ENCODE data around the gene TP53INP2.

TP53INP2 gene

DNA sequence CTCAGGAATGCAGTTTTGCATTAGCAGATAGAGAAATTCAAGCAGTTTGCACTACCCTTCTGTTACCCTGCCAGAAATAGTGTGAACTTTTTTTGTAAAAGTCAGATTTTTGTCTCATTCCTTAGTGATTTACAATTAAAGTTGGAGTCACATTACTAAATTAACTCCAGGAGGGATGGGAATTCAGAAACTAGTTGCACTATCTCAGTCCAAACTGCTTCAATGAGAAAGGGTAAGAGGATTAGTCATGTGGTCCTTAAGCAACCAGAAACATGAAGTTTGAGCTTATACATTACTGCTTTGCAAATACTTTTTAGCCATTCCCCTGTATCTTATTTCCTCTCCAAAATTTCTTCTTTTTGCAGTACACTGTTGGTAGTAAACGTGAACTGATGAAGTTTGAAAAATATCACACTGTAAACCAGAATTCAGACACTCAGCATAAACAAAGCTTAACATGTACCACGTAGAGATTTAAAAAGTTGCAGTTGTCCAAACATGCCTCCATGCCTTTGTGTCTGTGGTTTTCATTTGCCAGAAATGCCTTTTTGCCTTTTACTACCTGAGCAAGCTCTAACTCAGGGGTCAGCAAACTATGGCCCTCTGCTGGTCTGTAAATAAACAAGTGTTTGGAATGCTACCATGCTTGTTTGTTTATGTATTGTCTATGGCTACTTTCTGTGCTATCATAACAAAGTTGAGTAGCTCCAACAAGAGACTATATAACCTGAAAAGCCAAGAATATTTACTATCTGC lies 49.7 kb downstream of the TP53INP2 start:
- no peak overlapping the region for H2AFZ ChIP-seq (ENCODE audit: low read depth, low read length, severe bottlenecking)
- no peaks in the 10 kb centered on the region for H4K20me1 ChIP-seq (ENCODE audit: low read depth, low read length)
- H3K79me2 ChIP-seq (ENCODE audit: insufficient read depth, low read length): no peaks in the 10 kb centered on the region
- no peak overlapping the region for H3K9ac ChIP-seq (ENCODE audit: low read length)
- H3K9me2 ChIP-seq (replicated peaks; ENCODE audit: insufficient read depth, low read length): no peaks in the 10 kb centered on the region
- H3K9me3 ChIP-seq (ENCODE audit: insufficient read depth, low read length): no peaks in the 10 kb centered on the region
- no peak overlapping the region for H3K4me2 ChIP-seq (ENCODE audit: low read depth, low read length, poor library complexity, severe bottlenecking)
- H3K27ac ChIP-seq (ENCODE audit: low read depth, low read length): no peak overlapping the region
- TF ChIP-seq, protein P1, sequence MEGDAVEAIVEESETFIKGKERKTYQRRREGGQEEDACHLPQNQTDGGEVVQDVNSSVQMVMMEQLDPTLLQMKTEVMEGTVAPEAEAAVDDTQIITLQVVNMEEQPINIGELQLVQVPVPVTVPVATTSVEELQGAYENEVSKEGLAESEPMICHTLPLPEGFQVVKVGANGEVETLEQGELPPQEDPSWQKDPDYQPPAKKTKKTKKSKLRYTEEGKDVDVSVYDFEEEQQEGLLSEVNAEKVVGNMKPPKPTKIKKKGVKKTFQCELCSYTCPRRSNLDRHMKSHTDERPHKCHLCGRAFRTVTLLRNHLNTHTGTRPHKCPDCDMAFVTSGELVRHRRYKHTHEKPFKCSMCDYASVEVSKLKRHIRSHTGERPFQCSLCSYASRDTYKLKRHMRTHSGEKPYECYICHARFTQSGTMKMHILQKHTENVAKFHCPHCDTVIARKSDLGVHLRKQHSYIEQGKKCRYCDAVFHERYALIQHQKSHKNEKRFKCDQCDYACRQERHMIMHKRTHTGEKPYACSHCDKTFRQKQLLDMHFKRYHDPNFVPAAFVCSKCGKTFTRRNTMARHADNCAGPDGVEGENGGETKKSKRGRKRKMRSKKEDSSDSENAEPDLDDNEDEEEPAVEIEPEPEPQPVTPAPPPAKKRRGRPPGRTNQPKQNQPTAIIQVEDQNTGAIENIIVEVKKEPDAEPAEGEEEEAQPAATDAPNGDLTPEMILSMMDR (IDR thresholded peaks at IDR 0.05; ENCODE audit: insufficient read depth, low read length, poor library complexity, severe bottlenecking): no peak
- no peak for TF ChIP-seq EZH2phosphoT487 (conservative IDR thresholded peaks at IDR 0.05; ENCODE audit: low read length)
- H3F3A ChIP-seq (ENCODE audit: insufficient read depth): no peaks in the 10 kb centered on the region
- peaks cover 5% of the 10 kb centered on the region; the same call in 1 of the 2 replicates for H3K36me3 ChIP-seq (ENCODE audit: low read length)
- no peaks in the 10 kb centered on the region for H3K27me3 ChIP-seq (ENCODE audit: low read length)
- no peak overlapping the region for H3K4me3 ChIP-seq (ENCODE audit: insufficient read depth, low read length, poor library complexity, severe bottlenecking)

DNA sequence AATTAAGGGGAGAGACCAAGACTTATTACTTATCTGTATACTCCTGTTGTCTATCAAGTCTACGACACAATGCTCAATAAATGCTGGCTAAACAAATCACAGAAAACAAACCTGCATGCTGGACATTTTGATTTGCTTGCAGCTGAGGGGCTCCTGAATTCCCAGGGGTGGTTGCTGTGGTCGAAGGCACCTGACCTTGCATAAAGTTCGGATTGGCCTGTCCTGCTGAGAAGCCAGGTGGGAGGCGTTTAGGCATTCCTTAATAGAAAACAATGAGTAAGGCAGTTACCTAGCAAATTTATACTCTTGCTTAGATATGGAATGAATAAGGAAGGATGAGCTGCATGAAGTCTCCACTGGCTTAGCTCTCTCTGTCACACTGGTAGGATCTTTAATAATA lies 50.5 kb downstream of the TP53INP2 start:
- Histone ChIP-seq H4K20me1 (ENCODE audit: low read depth, low read length) (no peaks in the 10 kb centered on the region), H3K4me3 (ENCODE audit: insufficient read depth, low read length, poor library complexity, severe bottlenecking) (no peak overlapping the region), H2AFZ (ENCODE audit: low read depth, low read length, severe bottlenecking) (no peak overlapping the region), H3K79me2 (ENCODE audit: insufficient read depth, low read length) (no peaks in the 10 kb centered on the region), H3K9ac (ENCODE audit: low read length) (no peak overlapping the region), H3K36me3 (ENCODE audit: low read length) (no peaks in the 10 kb centered on the region; the same call in 1 of the 2 replicates), H3K9me3 (ENCODE audit: insufficient read depth, low read length) (no peaks in the 10 kb centered on the region), H3F3A (ENCODE audit: insufficient read depth) (no peaks in the 10 kb centered on the region), H3K27ac (ENCODE audit: low read depth, low read length) (no peak overlapping the region), H3K4me2 (ENCODE audit: low read depth, low read length, poor library complexity, severe bottlenecking) (no peak overlapping the region), H3K27me3 (ENCODE audit: low read length) (no peaks in the 10 kb centered on the region), H3K9me2 (replicated peaks; ENCODE audit: insufficient read depth, low read length) (no peaks in the 10 kb centered on the region)
- TF ChIP-seq, protein P1 (IDR thresholded peaks at IDR 0.05; ENCODE audit: insufficient read depth, low read length, poor library complexity, severe bottlenecking): no peak
- TF ChIP-seq EZH2phosphoT487 (conservative IDR thresholded peaks at IDR 0.05; ENCODE audit: low read length): no peak

DNA sequence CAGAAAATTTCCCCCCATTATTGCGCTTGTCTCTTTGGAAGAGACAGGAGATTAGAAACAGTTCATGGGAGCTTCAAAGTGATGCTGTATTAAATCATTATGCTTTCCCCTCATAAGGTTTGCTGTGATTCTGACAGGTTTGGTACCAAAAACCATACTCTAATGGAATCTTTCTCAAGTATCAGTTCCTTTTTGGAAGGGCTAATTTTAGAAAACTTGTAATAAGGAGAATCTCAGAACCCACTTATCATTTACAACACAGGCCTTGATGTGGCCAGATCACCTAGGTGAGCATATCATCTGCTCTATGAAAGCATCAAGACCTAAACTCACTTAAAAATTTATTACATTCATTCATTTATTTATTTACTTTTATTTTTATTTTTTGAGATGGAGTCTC lies 51.2 kb downstream of the TP53INP2 start:
- Histone ChIP-seq H3K9ac (ENCODE audit: low read length) (no peak overlapping the region), H3K9me2 (replicated peaks; ENCODE audit: insufficient read depth, low read length) (no peaks in the 10 kb centered on the region), H3F3A (ENCODE audit: insufficient read depth) (no peaks in the 10 kb centered on the region), H3K9me3 (ENCODE audit: insufficient read depth, low read length) (no peaks in the 10 kb centered on the region), H3K4me2 (ENCODE audit: low read depth, low read length, poor library complexity, severe bottlenecking) (no peak overlapping the region), H3K27ac (ENCODE audit: low read depth, low read length) (no peak overlapping the region), H2AFZ (ENCODE audit: low read depth, low read length, severe bottlenecking) (no peak overlapping the region), H3K79me2 (ENCODE audit: insufficient read depth, low read length) (no peaks in the 10 kb centered on the region), H3K4me3 (ENCODE audit: insufficient read depth, low read length, poor library complexity, severe bottlenecking) (no peak overlapping the region), H3K36me3 (ENCODE audit: low read length) (no peaks in the 10 kb centered on the region; the same call in 1 of the 2 replicates), H4K20me1 (ENCODE audit: low read depth, low read length) (no peaks in the 10 kb centered on the region), H3K27me3 (ENCODE audit: low read length) (no peaks in the 10 kb centered on the region)
- TF ChIP-seq, protein P1 (IDR thresholded peaks at IDR 0.05; ENCODE audit: insufficient read depth, low read length, poor library complexity, severe bottlenecking): no peak
- TF ChIP-seq EZH2phosphoT487 (conservative IDR thresholded peaks at IDR 0.05; ENCODE audit: low read length): no peak

Data from SU-DHL-6 (cell line).